ENCODE data around the gene CHN1. TPM values are rescaled to one million over a fixed set of nuclear protein-coding genes. Genes with fewer than 3 reads are reported as not detected.

CHN1 gene
- total RNA-seq, 2 experiments from 2014 or later, result 5.3 to 5.6 TPM

GRCh38 chr2:174846941-174847938, 157.9 kb downstream of the CHN1 start:
- peak overlapping the region; percentile 21 for H3K4me3 ChIP-seq (ENCODE audit: low read length)
- H3K4me1 Mint-ChIP-seq (ENCODE audit: low read depth), result peaks cover 15% of the 10 kb centered on the region
- ATAC-seq (ENCODE audit: poor library complexity), result peak; percentile 56
- ChIA-PET POLR2A (no interaction called here), CTCF (no interaction called here)
- H3K27me3 ChIP-seq (ENCODE audit: control insufficient read depth in 1 of 2, insufficient read depth in 2 of 2, low read length in 2 of 2), result no peaks in the 10 kb centered on the region
- no peaks in the 10 kb centered on the region for H3K4me1 ChIP-seq (ENCODE audit: insufficient read depth, low read length)
- H3K27me3 Mint-ChIP-seq, result peaks cover 4% of the 10 kb centered on the region
- no peaks in the 10 kb centered on the region for H3K36me3 Mint-ChIP-seq (ENCODE audit: low read depth)
- TF ChIP-seq CTCF (IDR thresholded peaks at IDR 0.05), result no peak
- DNase-seq, result peak in 3 of 14 experiments; percentile 13 to 38 (median 15)
- peak overlapping the region; percentile 74 for H3K4me3 Mint-ChIP-seq
- intact Hi-C loops (cut with DNase I, micrococcal nuclease), result no loop called here
- H3K27ac ChIP-seq (ENCODE audit: low read depth in 1 of 2, low read length in 2 of 2), result no peak overlapping the region
- no peaks in the 10 kb centered on the region for H3K36me3 ChIP-seq (ENCODE audit: insufficient read depth, low read length)
- no peaks in the 10 kb centered on the region for H3K9me3 ChIP-seq (ENCODE audit: control insufficient read depth in 1 of 2, insufficient read depth in 1 of 2, low read length in 2 of 2)
- H3K9me3 Mint-ChIP-seq, result no peaks in the 10 kb centered on the region
- H3K27ac Mint-ChIP-seq, result no peak overlapping the region

GRCh38 chr2:174846218-174846617, 159.0 kb downstream of the CHN1 start:
- POLR2A ChIA-PET, result no interaction called here
- ATAC-seq (ENCODE audit: poor library complexity) (no peak), DNase-seq (no peak)
- Histone ChIP-seq H3K27ac (ENCODE audit: low read depth in 1 of 2, low read length in 2 of 2) (no peak overlapping the region), H3K4me3 (ENCODE audit: low read length) (no peak overlapping the region), H3K27me3 (ENCODE audit: control insufficient read depth in 1 of 2, insufficient read depth in 2 of 2, low read length in 2 of 2) (no peaks in the 10 kb centered on the region), H3K4me1 (ENCODE audit: insufficient read depth, low read length) (no peaks in the 10 kb centered on the region), H3K9me3 (ENCODE audit: control insufficient read depth in 1 of 2, insufficient read depth in 1 of 2, low read length in 2 of 2) (no peaks in the 10 kb centered on the region), H3K36me3 (ENCODE audit: insufficient read depth, low read length) (no peaks in the 10 kb centered on the region)
- TF ChIP-seq CTCF (IDR thresholded peaks at IDR 0.05), result no peak
- intact Hi-C loops (cut with DNase I, micrococcal nuclease), result no loop called here
- no peaks in the 10 kb centered on the region for H3K36me3 Mint-ChIP-seq (ENCODE audit: low read depth)
- H3K9me3 Mint-ChIP-seq, result no peaks in the 10 kb centered on the region
- H3K27me3 Mint-ChIP-seq, result peaks cover 4% of the 10 kb centered on the region
- no peak overlapping the region for H3K27ac Mint-ChIP-seq
- H3K4me3 Mint-ChIP-seq, result no peak overlapping the region
- peaks cover 15% of the 10 kb centered on the region for H3K4me1 Mint-ChIP-seq (ENCODE audit: low read depth)
- CTCF ChIA-PET, result no interaction called here

GRCh38 chr2:174844295-174844708, 160.9 kb downstream of the CHN1 start:
- no peaks in the 10 kb centered on the region for H3K36me3 ChIP-seq (ENCODE audit: insufficient read depth, low read length)
- ChIA-PET CTCF (no interaction called here), POLR2A (no interaction called here)
- H3K27me3 ChIP-seq (ENCODE audit: control insufficient read depth in 1 of 2, insufficient read depth in 2 of 2, low read length in 2 of 2), result no peaks in the 10 kb centered on the region
- H3K9me3 ChIP-seq (ENCODE audit: control insufficient read depth in 1 of 2, insufficient read depth in 1 of 2, low read length in 2 of 2), result no peaks in the 10 kb centered on the region
- DNase-seq, result peak in 2 of 14 experiments; percentile 25 to 26
- H3K27ac ChIP-seq (ENCODE audit: low read depth in 1 of 2, low read length in 2 of 2), result no peak overlapping the region
- TF ChIP-seq CTCF (IDR thresholded peaks at IDR 0.05), result no peak
- Mint-ChIP-seq H3K27me3 (peaks cover 4% of the 10 kb centered on the region), H3K9me3 (no peaks in the 10 kb centered on the region), H3K4me3 (peak overlapping the region; percentile 39), H3K36me3 (ENCODE audit: low read depth) (no peaks in the 10 kb centered on the region), H3K27ac (peak overlapping the region; percentile 68), H3K4me1 (ENCODE audit: low read depth) (peaks cover 15% of the 10 kb centered on the region)
- H3K4me1 ChIP-seq (ENCODE audit: insufficient read depth, low read length), result no peaks in the 10 kb centered on the region
- H3K4me3 ChIP-seq (ENCODE audit: low read length), result no peak overlapping the region
- intact Hi-C loops (cut with DNase I, micrococcal nuclease), result no loop called here
- ATAC-seq (ENCODE audit: poor library complexity), result peak; percentile 29

Data from CD4-positive, alpha-beta T cell (primary cell).